IMR-90 (cell line): Measurements from ENCODE around the gene ULK1. TPM values are rescaled to one million over a fixed set of nuclear protein-coding genes. Genes with fewer than 3 reads are reported as not detected.

Source experiments
- ATAC-seq: fragments of 200-7000 bp; cut with Tn5 transposase; 2 replicates; pipeline ENCODE4 v1.9.1; 2020; ENCODE audit warnings: low read depth, mild to moderate bottlenecking, moderate library complexity
- BruUV-seq: library from RNA; stranded (reverse); fragments of 400-500 nt; replicated peaks from 2 replicates; lab custom pipeline; 2021; lab: Mats Ljungman, UMichigan
- CTCF ChIA-PET: fragments of 300-600 bp; formaldehyde crosslinking; extraction: SDS; loops from one replicate; lab custom pipeline; 2021; ENCODE audit warnings: antibody characterized with exemption; lab: Yijun Ruan, JAX
- POLR2A ChIA-PET: fragments of 300-600 bp; sonication (Branson Sonifier 250); formaldehyde crosslinking; loops from one replicate; lab custom pipeline; 2022; ENCODE audit warnings: antibody characterized with exemption; ENCODE audit not compliant: unreplicated experiment; lab: Charles Lee
- DNase-seq: peaks from one replicate; pipeline ENCODE4 v3.0.0; 2013
- H2AFZ ChIP-seq: replicated peaks from 2 replicates; pipeline ENCODE3; 2013; ENCODE audit warnings: low read length, mild to moderate bottlenecking; ENCODE audit not compliant: poor library complexity
- H2AK5ac ChIP-seq: 2 replicates; pipeline ENCODE4 v1.6.1; 2013; ENCODE audit warnings: low read depth, low read length, inconsistent platforms
- H2AK9ac ChIP-seq: replicated peaks from 2 replicates; pipeline ENCODE3; 2013; ENCODE audit warnings: mild to moderate bottlenecking, low read depth, low read length, moderate library complexity; ENCODE audit not compliant: poor library complexity
- H2BK120ac ChIP-seq: 2 replicates; pipeline ENCODE4 v1.6.1; 2013; ENCODE audit warnings: low read depth, low read length, inconsistent platforms
- H2BK15ac ChIP-seq: 3 replicates; pipeline ENCODE4 v1.6.1; 2013; ENCODE audit warnings: low read depth, low read length, inconsistent platforms
- H2BK20ac ChIP-seq: 2 replicates; pipeline ENCODE4 v1.6.1; 2013; ENCODE audit warnings: low read depth, mild to moderate bottlenecking, inconsistent platforms, low read length, moderate library complexity
- H2BK5ac ChIP-seq: 2 replicates; pipeline ENCODE4 v1.6.1; 2013; ENCODE audit warnings: mild to moderate bottlenecking, low read depth, low read length, inconsistent platforms; ENCODE audit not compliant: poor library complexity, severe bottlenecking
- H3K14ac ChIP-seq: replicated peaks from 2 replicates; pipeline ENCODE4 v1.6.1; 2013; ENCODE audit warnings: low read depth, low read length, inconsistent platforms
- H3K18ac ChIP-seq: 2 replicates; pipeline ENCODE4 v1.6.1; 2013; ENCODE audit warnings: low read depth, low read length, control low read depth
- H3K23ac ChIP-seq: 2 replicates; pipeline ENCODE4 v1.6.1; 2013; ENCODE audit warnings: low read depth, low read length, inconsistent platforms
- H3K27ac ChIP-seq: 2 replicates; pipeline ENCODE4 v1.5.1; 2013; ENCODE audit warnings: mild to moderate bottlenecking, control low read depth, low read length; ENCODE audit not compliant: insufficient read depth
- H3K27me3 ChIP-seq: 2 replicates; pipeline ENCODE4 v1.6.1; 2013; ENCODE audit warnings: low read length; ENCODE audit not compliant: control insufficient read depth, insufficient read depth
- H3K36me3 ChIP-seq: 2 replicates; pipeline ENCODE4 v1.6.1; 2013; ENCODE audit warnings: low read length, mixed read lengths; ENCODE audit not compliant: control insufficient read depth, insufficient read depth
- H3K4ac ChIP-seq: 2 replicates; pipeline ENCODE4 v1.6.1; 2013; ENCODE audit warnings: low read depth, low read length, inconsistent platforms
- H3K4me1 ChIP-seq: 2 replicates; pipeline ENCODE4 v1.6.1; 2013; ENCODE audit warnings: low read length, mixed read lengths; ENCODE audit not compliant: control insufficient read depth, insufficient read depth
- H3K4me2 ChIP-seq: 2 replicates; pipeline ENCODE4 v1.6.1; 2013; ENCODE audit warnings: low read depth, mild to moderate bottlenecking, control low read depth, low read length, moderate library complexity
- H3K4me3 ChIP-seq: 2 replicates; pipeline ENCODE4 v1.5.1; 2013; ENCODE audit warnings: low read depth, mild to moderate bottlenecking, control low read depth, low read length, moderate library complexity; ENCODE audit not compliant: insufficient read depth
- H3K56ac ChIP-seq: 2 replicates; pipeline ENCODE4 v1.6.1; 2013; ENCODE audit warnings: low read length, inconsistent platforms; ENCODE audit not compliant: insufficient read depth; ENCODE audit errors: extremely low read depth
- H3K79me1 ChIP-seq, 2 experiments: 2 replicates each; pipeline ENCODE4 v1.6.1; 2013; ENCODE audit warnings: low read length in 2 of 2, inconsistent platforms in 1 of 2, low read depth in 1 of 2
- H3K9ac ChIP-seq: 2 replicates; pipeline ENCODE4 v1.6.1; 2013; ENCODE audit warnings: low read depth, low read length, control low read depth
- H3K9me1 ChIP-seq: 2 replicates; pipeline ENCODE4 v1.6.1; 2013; ENCODE audit warnings: low read length, inconsistent platforms; ENCODE audit not compliant: insufficient read depth
- H3K9me3 ChIP-seq: 2 replicates; pipeline ENCODE4 v1.6.1; 2013; ENCODE audit warnings: low read length; ENCODE audit not compliant: control insufficient read depth, insufficient read depth
- H4K20me1 ChIP-seq: 2 replicates; pipeline ENCODE4 v1.6.1; 2013; ENCODE audit warnings: low read length, inconsistent platforms; ENCODE audit not compliant: insufficient read depth
- H4K5ac ChIP-seq: 2 replicates; pipeline ENCODE4 v1.6.1; 2013; ENCODE audit warnings: mild to moderate bottlenecking, low read depth, low read length, control low read depth
- H4K8ac ChIP-seq, 2 experiments: 2 replicates each; pipeline ENCODE4 v1.6.1; 2013; ENCODE audit warnings: low read depth in 2 of 2, low read length in 2 of 2, control low read depth in 1 of 2, inconsistent platforms in 1 of 2
- H4K91ac ChIP-seq: 2 replicates; pipeline ENCODE4 v1.6.1; 2013; ENCODE audit warnings: low read depth, low read length, inconsistent platforms; ENCODE audit not compliant: insufficient read depth
- ELK1 ChIP-seq: fragments of 150-350 bp; IDR thresholded peaks from 2 replicates; pipeline ENCODE4 v1.6.1; 2016; ENCODE audit warnings: low read depth, mild to moderate bottlenecking, low read length, moderate library complexity, borderline replicate concordance
- NFE2L2 ChIP-seq: fragments of 150-350 bp; IDR thresholded peaks from 2 replicates; pipeline ENCODE4 v1.6.1; 2016; ENCODE audit warnings: low read depth, mild to moderate bottlenecking, low read length
- RAD21 ChIP-seq: IDR thresholded peaks from 2 replicates; pipeline ENCODE4 v1.6.1; 2012; ENCODE audit warnings: low read length, improper control_type of control experiment
- RFX5 ChIP-seq: IDR thresholded peaks from 2 replicates; pipeline ENCODE4 v1.8.0; 2012; ENCODE audit warnings: low read depth, mild to moderate bottlenecking, low read length, moderate library complexity
- WGBS, 2 experiments: methylation state at CpG; one replicate each; pipeline versions ENCODE4 v1.1.5 to v1.1.7; 2013; ENCODE audit warnings: missing lambda C conversion rate in 2 of 2; ENCODE audit not compliant: insufficient read length in 1 of 2; ENCODE audit errors: extremely low coverage in 2 of 2; 5-methylcytosine and 5-hydroxymethylcytosine counted together
- dilution Hi-C: fragments of 300-500 bp; cut with HindIII; formaldehyde crosslinking; loops from one replicate; pipeline ENCODE4 v1.14.3; 2018; ENCODE audit warnings: low sequenced_read_pairs; ENCODE audit not compliant: unreplicated experiment
- in situ Hi-C: fragments of 300-500 bp; cut with MboI; formaldehyde crosslinking; loops from 3 replicates; pipeline ENCODE4 v1.14.3; 2019; ENCODE audit warnings: low sequenced_read_pairs, inconsistent platforms, mixed read lengths
- intact Hi-C: fragments of 100-400 bp; cut with micrococcal nuclease; formaldehyde crosslinking; loops from 2 replicates; pipeline ENCODE4 v1.10.0; 2022
- polyA plus RNA-seq, 3 experiments: library from polyadenylated mRNA; depleted of rRNA; stranded (reverse); fragments of >200 nt; gene quantifications; 2 replicates each; pipeline ENCODE4 v1.2.3, GENCODE V29; 2012; ENCODE audit warnings: low replicate concordance in 1 of 3
- total RNA-seq: library from RNA; depleted of rRNA; stranded (reverse); fragments of >200 nt; gene quantifications from 2 replicates; pipeline ENCODE4 v1.2.3, GENCODE V29; 2012

Gene ULK1
- total and polyA plus RNA-seq, 2 of the 4 experiments (the other 2 are of a cell fraction), result 1.8 to 19.2 TPM

DNA sequence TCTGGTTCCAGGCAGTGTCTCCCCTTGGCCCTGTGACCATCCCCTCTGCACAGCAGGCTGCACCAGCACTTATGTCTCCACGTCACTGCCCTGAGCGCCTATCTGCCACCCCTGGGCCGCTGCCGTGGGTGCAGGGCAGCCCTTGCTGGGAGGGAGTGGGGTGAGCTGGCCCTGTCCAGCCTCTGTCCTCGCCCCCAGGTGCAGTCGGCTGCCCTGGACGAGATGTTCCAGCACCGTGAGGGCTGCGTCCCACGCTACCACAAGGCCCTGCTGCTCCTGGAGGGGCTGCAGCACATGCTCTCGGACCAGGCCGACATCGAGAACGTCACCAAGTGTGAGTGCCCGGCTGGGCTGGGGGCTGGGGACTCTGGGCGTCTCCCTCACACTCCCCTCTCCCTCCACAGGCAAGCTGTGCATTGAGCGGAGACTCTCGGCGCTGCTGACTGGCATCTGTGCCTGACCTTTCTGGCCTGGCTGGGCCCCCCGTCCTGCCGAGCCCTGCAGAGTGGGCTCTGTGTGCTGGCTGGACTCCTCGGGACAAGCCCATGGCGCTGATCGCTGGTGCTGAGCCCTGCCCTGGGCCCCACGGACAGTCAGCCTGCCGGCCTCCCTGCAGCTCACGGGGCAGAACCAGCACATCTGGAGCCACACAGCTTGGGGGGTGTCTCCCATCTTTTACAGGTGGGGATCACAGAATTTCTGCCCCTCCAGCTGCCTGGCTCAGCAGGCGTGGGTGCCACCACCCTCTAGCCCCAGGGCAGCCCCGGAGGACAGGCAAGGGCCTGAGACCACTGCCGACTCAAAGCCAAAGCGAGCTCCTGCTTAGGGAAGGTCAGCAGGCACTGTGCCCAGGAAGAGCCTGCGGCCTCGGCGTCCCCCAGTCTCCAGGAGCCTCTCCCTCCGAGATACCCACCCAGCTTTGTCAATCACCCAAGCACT lies 26.7 kb downstream of the ULK1 start:
- in situ Hi-C loops (no loop called here), dilution Hi-C loops (no loop called here), intact Hi-C loops (no loop called here)
- no peak overlapping the region for H3K4me3 ChIP-seq
- H2AK9ac ChIP-seq, result no peak overlapping the region
- H3K14ac ChIP-seq, result no peak overlapping the region
- no peaks in the 10 kb centered on the region for H3K4me1 ChIP-seq
- WGBS, 2 experiments, result 96% methylated on average over 15 of the region's 35 CpGs; no CpG with 5 or more reads in 1 of the 2 experiments
- H3K18ac ChIP-seq, result no peak overlapping the region
- no peaks in the 10 kb centered on the region for H3K27me3 ChIP-seq
- no peak overlapping the region for H2BK20ac ChIP-seq
- CTCF ChIA-PET, result no interaction called here
- no peak overlapping the region for H3K9ac ChIP-seq
- H3K27ac ChIP-seq, result no peak overlapping the region
- no peak overlapping the region for H4K5ac ChIP-seq
- peak overlapping the region; percentile 7 for H2AFZ ChIP-seq
- H3K4ac ChIP-seq, result no peak overlapping the region
- H2BK5ac ChIP-seq, result no peak overlapping the region
- no peak overlapping the region for H4K8ac ChIP-seq
- no peaks in the 10 kb centered on the region for H3K9me3 ChIP-seq
- no peaks in the 10 kb centered on the region for H3K9me1 ChIP-seq
- no peak for TF ChIP-seq RAD21
- no peak for TF ChIP-seq NFE2L2
- TF ChIP-seq ELK1, result no peak
- TF ChIP-seq RFX5, result no peak
- H2BK15ac ChIP-seq, result no peak overlapping the region
- H4K91ac ChIP-seq, result no peak overlapping the region
- H3K56ac ChIP-seq, result no peak overlapping the region
- DNase-seq, result no peak
- H3K36me3 ChIP-seq, result peaks cover 48% of the 10 kb centered on the region
- no peak for ATAC-seq
- no peak overlapping the region for H3K23ac ChIP-seq
- H3K79me1 ChIP-seq, result no peaks in the 10 kb centered on the region
- no TSS peak for BruUV-seq
- POLR2A ChIA-PET, result no interaction called here
- H4K20me1 ChIP-seq, result no peaks in the 10 kb centered on the region
- no peak overlapping the region for H2AK5ac ChIP-seq
- H2BK120ac ChIP-seq, result no peak overlapping the region
- H3K4me2 ChIP-seq, result no peak overlapping the region
